ENCODE results near the gene PROX2.

DNA sequence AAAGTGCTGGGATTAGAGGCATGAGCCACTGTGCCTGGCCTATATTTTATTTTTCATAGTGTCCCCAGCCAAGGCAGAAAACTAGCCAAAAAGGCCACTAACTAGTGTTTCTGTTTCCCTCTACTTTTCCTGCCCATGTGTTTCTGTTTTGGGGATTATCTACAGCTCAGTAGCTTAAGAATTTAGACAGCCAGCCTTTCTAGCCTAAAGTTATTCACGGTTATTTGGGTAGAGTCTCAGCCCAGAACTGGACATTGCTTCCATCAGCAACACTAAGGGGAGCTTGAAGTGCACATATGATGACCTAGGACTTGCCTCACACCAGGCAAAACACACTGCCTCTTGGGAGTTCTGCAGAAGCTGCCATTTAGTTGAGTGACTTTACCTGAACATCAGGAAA is 17.9 kb downstream of the PROX2 start:
- TF ChIP-seq, protein P1, sequence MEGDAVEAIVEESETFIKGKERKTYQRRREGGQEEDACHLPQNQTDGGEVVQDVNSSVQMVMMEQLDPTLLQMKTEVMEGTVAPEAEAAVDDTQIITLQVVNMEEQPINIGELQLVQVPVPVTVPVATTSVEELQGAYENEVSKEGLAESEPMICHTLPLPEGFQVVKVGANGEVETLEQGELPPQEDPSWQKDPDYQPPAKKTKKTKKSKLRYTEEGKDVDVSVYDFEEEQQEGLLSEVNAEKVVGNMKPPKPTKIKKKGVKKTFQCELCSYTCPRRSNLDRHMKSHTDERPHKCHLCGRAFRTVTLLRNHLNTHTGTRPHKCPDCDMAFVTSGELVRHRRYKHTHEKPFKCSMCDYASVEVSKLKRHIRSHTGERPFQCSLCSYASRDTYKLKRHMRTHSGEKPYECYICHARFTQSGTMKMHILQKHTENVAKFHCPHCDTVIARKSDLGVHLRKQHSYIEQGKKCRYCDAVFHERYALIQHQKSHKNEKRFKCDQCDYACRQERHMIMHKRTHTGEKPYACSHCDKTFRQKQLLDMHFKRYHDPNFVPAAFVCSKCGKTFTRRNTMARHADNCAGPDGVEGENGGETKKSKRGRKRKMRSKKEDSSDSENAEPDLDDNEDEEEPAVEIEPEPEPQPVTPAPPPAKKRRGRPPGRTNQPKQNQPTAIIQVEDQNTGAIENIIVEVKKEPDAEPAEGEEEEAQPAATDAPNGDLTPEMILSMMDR (IDR thresholded peaks at IDR 0.05) = no peak
- TF ChIP-seq POLR2A (IDR thresholded peaks at IDR 0.05) = no peak

Measured in lower leg skin (tissue), 3 donors.